ENCODE results near the gene CEP192. TPM values are rescaled to one million over a fixed set of nuclear protein-coding genes. Genes with fewer than 3 reads are reported as not detected.

Gene CEP192
- total RNA-seq, 2 donors from 2014 or later: 20.1 to 27.2 TPM

DNA sequence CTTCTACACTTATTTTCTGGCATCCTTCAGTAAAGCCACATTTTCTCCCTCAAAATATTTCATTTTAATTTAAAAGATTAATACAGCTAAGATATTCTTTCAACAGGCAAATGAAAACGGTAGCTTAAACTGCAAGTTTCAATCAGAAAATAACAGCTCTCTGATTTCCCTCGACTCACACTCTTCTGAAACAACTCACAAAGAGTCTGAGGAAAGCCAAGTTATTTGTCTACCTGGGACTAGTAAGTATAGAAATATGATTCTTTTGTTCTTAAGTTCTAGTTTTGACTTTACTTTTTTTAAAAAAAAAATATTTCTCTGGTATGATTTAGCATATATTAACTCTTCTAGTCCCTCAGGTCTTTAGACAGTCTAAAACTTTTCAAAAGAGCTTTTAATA, 27.2 kb downstream of the CEP192 start:
- H3K4me3 ChIP-seq: no peak overlapping the region
- peaks cover 25% of the 10 kb centered on the region for H3K36me3 ChIP-seq
- H3K9me3 ChIP-seq: peaks cover 3% of the 10 kb centered on the region
- DNase-seq (ENCODE audit: low spot score) (no peak), ATAC-seq (ENCODE audit: insufficient number of reproducible peaks, low FRiP score, low read depth) (no peak)
- no peak overlapping the region for H3K27ac ChIP-seq
- no peaks in the 10 kb centered on the region for H3K27me3 ChIP-seq (replicated peaks; ENCODE audit: insufficient read depth)
- TF ChIP-seq, protein P1, sequence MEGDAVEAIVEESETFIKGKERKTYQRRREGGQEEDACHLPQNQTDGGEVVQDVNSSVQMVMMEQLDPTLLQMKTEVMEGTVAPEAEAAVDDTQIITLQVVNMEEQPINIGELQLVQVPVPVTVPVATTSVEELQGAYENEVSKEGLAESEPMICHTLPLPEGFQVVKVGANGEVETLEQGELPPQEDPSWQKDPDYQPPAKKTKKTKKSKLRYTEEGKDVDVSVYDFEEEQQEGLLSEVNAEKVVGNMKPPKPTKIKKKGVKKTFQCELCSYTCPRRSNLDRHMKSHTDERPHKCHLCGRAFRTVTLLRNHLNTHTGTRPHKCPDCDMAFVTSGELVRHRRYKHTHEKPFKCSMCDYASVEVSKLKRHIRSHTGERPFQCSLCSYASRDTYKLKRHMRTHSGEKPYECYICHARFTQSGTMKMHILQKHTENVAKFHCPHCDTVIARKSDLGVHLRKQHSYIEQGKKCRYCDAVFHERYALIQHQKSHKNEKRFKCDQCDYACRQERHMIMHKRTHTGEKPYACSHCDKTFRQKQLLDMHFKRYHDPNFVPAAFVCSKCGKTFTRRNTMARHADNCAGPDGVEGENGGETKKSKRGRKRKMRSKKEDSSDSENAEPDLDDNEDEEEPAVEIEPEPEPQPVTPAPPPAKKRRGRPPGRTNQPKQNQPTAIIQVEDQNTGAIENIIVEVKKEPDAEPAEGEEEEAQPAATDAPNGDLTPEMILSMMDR (IDR thresholded peaks at IDR 0.05): no peak
- no peaks in the 10 kb centered on the region for H3K4me1 ChIP-seq (ENCODE audit: control insufficient read depth in 1 of 2, low read depth in 2 of 2)

DNA sequence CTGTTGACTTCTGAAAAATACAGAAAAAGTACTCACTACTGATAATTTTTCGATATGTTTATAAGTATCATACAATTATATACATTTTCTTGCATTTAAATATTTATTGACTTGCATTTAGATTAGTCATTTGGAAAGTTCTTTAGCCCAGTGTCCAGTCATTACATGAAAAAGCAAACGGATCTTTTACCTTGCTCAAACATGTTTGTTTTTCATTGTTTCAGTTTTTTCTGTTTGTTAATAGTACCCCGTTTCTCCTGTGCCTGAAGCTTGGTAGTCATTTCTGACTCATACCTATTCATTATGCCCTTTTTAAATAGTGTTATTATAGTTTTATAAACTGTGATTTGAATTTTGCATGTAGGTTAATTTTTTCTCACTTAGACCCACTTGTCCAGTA, 28.1 kb downstream of the CEP192 start:
- H3K4me1 ChIP-seq (ENCODE audit: control insufficient read depth in 1 of 2, low read depth in 2 of 2): no peaks in the 10 kb centered on the region
- no peak overlapping the region for H3K4me3 ChIP-seq
- TF ChIP-seq, protein P1 (IDR thresholded peaks at IDR 0.05): no peak
- DNase-seq (ENCODE audit: low spot score) (no peak), ATAC-seq (ENCODE audit: insufficient number of reproducible peaks, low FRiP score, low read depth) (no peak)
- H3K27ac ChIP-seq: no peak overlapping the region
- H3K36me3 ChIP-seq: peaks cover 23% of the 10 kb centered on the region
- peaks cover 3% of the 10 kb centered on the region for H3K9me3 ChIP-seq
- no peaks in the 10 kb centered on the region for H3K27me3 ChIP-seq (replicated peaks; ENCODE audit: insufficient read depth)

DNA sequence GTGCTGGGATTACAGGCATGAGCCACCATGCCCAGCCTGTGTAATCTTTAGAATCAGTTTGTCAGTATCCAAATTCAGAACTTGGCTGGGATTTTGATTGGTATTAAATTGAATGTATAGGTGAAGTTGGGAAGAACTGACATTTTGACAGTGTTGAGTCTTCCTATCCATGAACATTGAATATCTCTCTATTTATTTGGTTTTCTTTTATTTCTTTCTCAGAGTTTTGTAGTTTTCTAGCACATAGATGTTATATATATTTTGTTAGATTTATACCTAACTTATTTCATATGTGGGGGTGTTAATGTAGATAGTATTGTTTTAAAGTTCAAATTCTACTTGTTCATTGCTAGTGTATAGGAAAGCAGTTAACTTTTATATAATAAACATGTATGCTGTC, 31.5 kb downstream of the CEP192 start:
- Histone ChIP-seq H3K27ac (no peak overlapping the region), H3K36me3 (peaks cover 16% of the 10 kb centered on the region), H3K4me1 (ENCODE audit: control insufficient read depth in 1 of 2, low read depth in 2 of 2) (no peaks in the 10 kb centered on the region), H3K4me3 (no peak overlapping the region), H3K9me3 (peaks cover 3% of the 10 kb centered on the region), H3K27me3 (replicated peaks; ENCODE audit: insufficient read depth) (no peaks in the 10 kb centered on the region)
- ATAC-seq (ENCODE audit: insufficient number of reproducible peaks, low FRiP score, low read depth) (no peak), DNase-seq (ENCODE audit: low spot score) (no peak)
- TF ChIP-seq, protein P1 (IDR thresholded peaks at IDR 0.05): no peak

DNA sequence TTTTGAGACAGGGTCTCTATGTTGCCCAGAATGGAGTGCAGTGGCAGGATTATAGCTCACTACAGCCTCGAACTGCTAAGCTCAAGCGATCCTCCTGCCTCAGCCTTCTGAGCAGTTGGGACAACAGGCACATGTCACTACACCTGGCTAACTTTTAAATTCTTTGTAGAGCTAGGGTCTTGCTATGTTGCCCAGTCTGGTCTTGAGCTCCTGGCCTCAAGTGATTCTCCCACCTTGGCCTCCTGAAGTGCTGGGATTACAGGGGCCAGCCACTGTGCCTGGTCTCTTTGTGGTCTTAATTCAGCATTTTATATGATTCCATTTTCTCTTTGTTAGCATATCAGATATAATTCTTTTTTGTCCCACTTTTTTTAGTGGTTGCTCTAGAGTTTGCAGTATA, 34.1 kb downstream of the CEP192 start:
- Histone ChIP-seq H3K9me3 (peaks cover 3% of the 10 kb centered on the region), H3K4me1 (ENCODE audit: control insufficient read depth in 1 of 2, low read depth in 2 of 2) (no peaks in the 10 kb centered on the region), H3K4me3 (no peak overlapping the region), H3K27me3 (replicated peaks; ENCODE audit: insufficient read depth) (no peaks in the 10 kb centered on the region), H3K36me3 (peaks cover 14% of the 10 kb centered on the region), H3K27ac (no peak overlapping the region)
- DNase-seq (ENCODE audit: low spot score) (no peak), ATAC-seq (ENCODE audit: insufficient number of reproducible peaks, low FRiP score, low read depth) (no peak)
- TF ChIP-seq, protein P1 (IDR thresholded peaks at IDR 0.05): no peak

DNA sequence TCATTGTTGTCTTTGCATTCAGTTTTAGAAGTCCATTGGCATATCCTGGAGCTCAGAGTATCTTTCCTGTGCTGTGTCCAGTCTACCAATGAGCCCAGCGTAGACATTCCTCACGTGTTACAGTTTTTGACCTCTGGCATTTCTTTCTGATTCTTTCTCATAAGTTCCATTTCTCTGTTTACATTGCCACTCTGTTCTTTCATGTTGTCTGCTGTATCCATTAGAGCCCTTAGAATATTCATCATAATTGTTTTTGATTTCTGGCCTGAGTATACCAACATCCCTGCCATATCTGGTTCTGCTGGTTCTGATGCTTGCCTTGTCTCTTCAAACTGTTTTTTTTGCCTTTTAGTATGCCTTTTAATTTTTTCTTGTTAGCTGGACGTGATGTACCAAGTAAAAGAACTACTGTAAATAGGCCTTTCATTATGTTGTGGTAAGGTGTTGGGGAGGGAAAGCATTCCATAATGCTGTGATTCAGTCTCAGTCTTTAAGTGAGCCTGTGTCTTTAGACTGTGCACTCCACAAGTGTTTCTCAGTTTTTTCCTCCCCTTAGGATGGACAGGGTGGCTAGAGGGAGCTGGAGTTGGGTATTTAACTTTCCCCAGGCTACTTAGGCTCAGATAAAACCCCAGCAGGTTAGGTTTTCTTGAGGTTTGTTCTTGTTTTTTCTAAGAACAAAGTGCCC, 35.6 kb downstream of the CEP192 start:
- Histone ChIP-seq H3K27ac (no peak overlapping the region), H3K4me1 (ENCODE audit: control insufficient read depth in 1 of 2, low read depth in 2 of 2) (no peaks in the 10 kb centered on the region), H3K4me3 (no peak overlapping the region), H3K9me3 (peaks cover 3% of the 10 kb centered on the region), H3K27me3 (replicated peaks; ENCODE audit: insufficient read depth) (no peaks in the 10 kb centered on the region), H3K36me3 (peaks cover 12% of the 10 kb centered on the region)
- no peak for ATAC-seq (ENCODE audit: insufficient number of reproducible peaks, low FRiP score, low read depth)
- TF ChIP-seq, protein P1 (IDR thresholded peaks at IDR 0.05): no peak
- no peak for DNase-seq (ENCODE audit: low spot score)
